NCI-H774 (cell line): ENCODE results near the gene HADHA.
A peak's percentile ranks its signal among the peaks of the same experiment; 100 is the strongest.

ENCODE experiments used
- DNase-seq: peaks from one replicate; lab custom pipeline; 2025; lab: John Stamatoyannopoulos, UW

Gene HADHA

GRCh38 chr2:26191316-26192159, 52.9 kb downstream of the HADHA start:
- DNase-seq, result no peak

- DNase-seq, result no peak
Observed at GRCh38 chr2:26190369-26190768, 54.1 kb downstream of the HADHA start.

GRCh38 chr2:26189751-26190150, 54.7 kb downstream of the HADHA start:
- no peak for DNase-seq

GRCh38 chr2:26189123-26189522, 55.3 kb downstream of the HADHA start:
- no peak for DNase-seq

- no peak for DNase-seq
Observed at GRCh38 chr2:26187537-26188104, 56.8 kb downstream of the HADHA start.

GRCh38 chr2:26187114-26187513, 57.3 kb downstream of the HADHA start:
- DNase-seq, result no peak

GRCh38 chr2:26185954-26186770, 58.3 kb downstream of the HADHA start:
- DNase-seq, result no peak

- no peak for DNase-seq
Observed at GRCh38 chr2:26185304-26185928, 59.0 kb downstream of the HADHA start.

- DNase-seq, result peak; percentile 73
Observed at GRCh38 chr2:26184555-26185303, 59.7 kb downstream of the HADHA start.

GRCh38 chr2:26184121-26184520, 60.3 kb downstream of the HADHA start:
- no peak for DNase-seq

GRCh38 chr2:26182887-26183630, 61.4 kb downstream of the HADHA start:
- no peak for DNase-seq

- no peak for DNase-seq
Observed at GRCh38 chr2:26182441-26182840, 62.0 kb downstream of the HADHA start.

- DNase-seq, result no peak
Observed at GRCh38 chr2:26179446-26179913, 65.0 kb downstream of the HADHA start.

GRCh38 chr2:26178746-26179436, 65.5 kb downstream of the HADHA start:
- peak; percentile 37 for DNase-seq

GRCh38 chr2:26178246-26178645, 66.2 kb downstream of the HADHA start:
- DNase-seq, result no peak

GRCh38 chr2:26177122-26177521, 67.3 kb downstream of the HADHA start:
- no peak for DNase-seq

GRCh38 chr2:26176279-26176615, 68.2 kb downstream of the HADHA start:
- no peak for DNase-seq

- no peak for DNase-seq
Observed at GRCh38 chr2:26175466-26176278, 68.8 kb downstream of the HADHA start.

GRCh38 chr2:26174691-26175465, 69.6 kb downstream of the HADHA start:
- DNase-seq, result no peak
